OCI-LY1 (cell line): ENCODE measurements around the gene ASPM.

Experiments
- H2AFZ ChIP-seq: fragments of 200-600 bp; sonication (generic), shearing (Covaris generic); 2 replicates; pipeline ENCODE4 v1.6.0; 2014; ENCODE audit warnings: antibody characterized with exemption, mild to moderate bottlenecking, low read length
- H3F3A ChIP-seq: fragments of 200-600 bp; sonication (generic), shearing (Covaris generic); 2 replicates; pipeline ENCODE4 v1.6.0; 2014; ENCODE audit warnings: mild to moderate bottlenecking, antibody characterized with exemption, low read length, moderate library complexity; ENCODE audit not compliant: insufficient read depth
- H3K27ac ChIP-seq: fragments of 200-600 bp; sonication (generic); 2 replicates; pipeline ENCODE4 v1.5.1; 2014; ENCODE audit warnings: low read length, mixed run types, mild to moderate bottlenecking, low read depth; ENCODE audit not compliant: poor library complexity, severe bottlenecking
- H3K27me3 ChIP-seq: fragments of 200-600 bp; sonication (generic); 2 replicates; pipeline ENCODE4 v1.6.0; 2014; ENCODE audit warnings: antibody characterized with exemption, mild to moderate bottlenecking, low read length, moderate library complexity; ENCODE audit not compliant: insufficient read depth
- H3K36me3 ChIP-seq: fragments of 200-600 bp; sonication (generic); 2 replicates; pipeline ENCODE4 v1.6.1; 2014; ENCODE audit warnings: mild to moderate bottlenecking, antibody characterized with exemption, low read length, moderate library complexity, mixed read lengths; ENCODE audit not compliant: insufficient read depth
- H3K4me1 ChIP-seq: fragments of 200-600 bp; sonication (generic); 2 replicates; pipeline ENCODE4 v1.5.1; 2014; ENCODE audit warnings: mild to moderate bottlenecking, low read length, moderate library complexity; ENCODE audit not compliant: insufficient read depth, severe bottlenecking
- H3K4me2 ChIP-seq: fragments of 200-600 bp; sonication (generic), shearing (Covaris generic); 2 replicates; pipeline ENCODE4 v1.6.1; 2014; ENCODE audit warnings: low read length
- H3K4me3 ChIP-seq: fragments of 200-600 bp; sonication (generic); 2 replicates; pipeline ENCODE4 v1.5.1; 2014; ENCODE audit warnings: low read length, low read depth, mild to moderate bottlenecking, mixed read lengths; ENCODE audit not compliant: poor library complexity, severe bottlenecking
- H3K79me2 ChIP-seq: fragments of 200-600 bp; shearing (Covaris generic); 2 replicates; pipeline ENCODE4 v1.6.1; 2016; ENCODE audit warnings: mixed run types, low read length, mixed read lengths; ENCODE audit not compliant: insufficient read depth
- H3K9ac ChIP-seq: fragments of 200-600 bp; sonication (generic), shearing (Covaris generic); 2 replicates; pipeline ENCODE4 v1.6.1; 2014; ENCODE audit warnings: mild to moderate bottlenecking, low read length, mixed read lengths
- H3K9me2 ChIP-seq: fragments of 200-600 bp; sonication (generic), shearing (Covaris generic); 2 replicates; pipeline ENCODE4 v1.6.1; 2014; ENCODE audit warnings: low read depth, mild to moderate bottlenecking, low read length, mixed read lengths
- H3K9me3 ChIP-seq: fragments of 200-600 bp; shearing (Covaris generic); 2 replicates; pipeline ENCODE4 v1.6.1; 2014; ENCODE audit warnings: low read length, mixed read lengths
- H4K20me1 ChIP-seq: fragments of 200-600 bp; sonication (generic), shearing (Covaris generic); 2 replicates; pipeline ENCODE4 v1.6.0; 2016; ENCODE audit warnings: mild to moderate bottlenecking, low read length; ENCODE audit not compliant: insufficient read depth
- CTCF ChIP-seq: fragments of 200-600 bp; sonication (generic), shearing (Covaris generic); IDR thresholded peaks from 2 replicates; pipeline ENCODE4 v1.5.1; 2017; ENCODE audit warnings: mild to moderate bottlenecking, antibody characterized with exemption, low read length, moderate library complexity, mixed read lengths
- EZH2 ChIP-seq: fragments of 200-600 bp; sonication (generic), shearing (Covaris generic); IDR thresholded peaks from 2 replicates; pipeline ENCODE4 v1.8.0; 2017; ENCODE audit warnings: borderline replicate concordance, mixed run types, mild to moderate bottlenecking, antibody characterized with exemption, low read length, moderate library complexity, mixed read lengths

Gene ASPM

DNA sequence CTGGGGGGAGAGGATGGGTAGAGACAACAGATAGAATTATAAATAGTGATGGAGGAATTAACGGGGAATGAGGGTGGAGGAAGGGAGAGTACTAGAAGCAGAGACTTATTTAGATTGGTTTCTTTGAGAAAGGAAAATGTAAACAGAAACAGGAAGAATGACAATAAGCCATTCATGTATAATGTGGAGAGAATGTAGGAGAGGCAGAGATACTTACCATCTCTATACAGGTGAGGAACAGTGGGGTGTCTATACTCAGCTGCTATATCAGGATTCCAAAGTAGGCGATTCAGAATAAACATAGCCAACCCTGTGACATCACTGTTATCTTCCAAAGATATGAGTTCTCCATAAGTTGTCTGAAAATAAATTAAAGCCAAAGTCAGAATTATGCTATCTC lies 16.8 kb downstream of the ASPM start:
- H3K79me2 ChIP-seq = no peaks in the 10 kb centered on the region
- H3K4me2 ChIP-seq = no peak overlapping the region
- H3F3A ChIP-seq = no peaks in the 10 kb centered on the region
- H3K36me3 ChIP-seq = peaks cover 85% of the 10 kb centered on the region
- no peaks in the 10 kb centered on the region for H3K4me1 ChIP-seq
- no peak overlapping the region for H2AFZ ChIP-seq
- no peaks in the 10 kb centered on the region for H3K9me2 ChIP-seq
- TF ChIP-seq CTCF (no peak), EZH2 (no peak)
- no peak overlapping the region for H3K9ac ChIP-seq
- no peak overlapping the region for H3K4me3 ChIP-seq
- no peaks in the 10 kb centered on the region for H3K27me3 ChIP-seq
- H3K9me3 ChIP-seq = no peaks in the 10 kb centered on the region
- no peaks in the 10 kb centered on the region for H4K20me1 ChIP-seq
- H3K27ac ChIP-seq = no peak overlapping the region

DNA sequence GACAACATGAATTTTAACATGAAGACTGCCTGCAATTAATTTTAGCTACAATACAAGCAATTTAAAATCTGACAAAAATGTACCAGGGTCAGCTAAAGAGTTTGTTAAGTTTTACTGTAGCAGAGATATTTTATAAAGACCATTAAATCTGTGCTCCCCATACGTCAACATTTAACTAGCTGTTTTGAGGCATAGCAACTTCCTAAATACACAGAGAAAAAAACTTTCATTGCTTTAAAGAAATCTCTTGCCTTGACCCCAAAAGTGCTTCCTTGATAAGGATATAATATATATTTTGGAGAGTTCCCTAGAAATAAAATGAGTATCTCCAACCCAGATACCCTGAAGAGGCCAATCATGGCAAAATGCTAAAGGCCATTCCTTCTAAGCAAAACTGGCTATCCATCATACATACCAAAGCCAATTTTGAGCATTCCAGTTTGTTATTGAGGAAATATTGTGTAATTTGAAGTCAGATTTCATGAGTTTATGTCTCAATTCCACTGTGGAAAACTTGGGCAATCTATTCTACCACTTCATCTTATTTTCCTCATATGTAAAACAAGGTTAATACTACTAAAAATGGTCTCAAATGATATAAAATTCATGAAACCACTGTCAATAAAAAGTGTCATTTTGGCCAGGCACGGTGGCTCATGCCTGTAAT lies 19.1 kb downstream of the ASPM start:
- H3K4me3 ChIP-seq = no peak overlapping the region
- H3K27ac ChIP-seq = no peak overlapping the region

DNA sequence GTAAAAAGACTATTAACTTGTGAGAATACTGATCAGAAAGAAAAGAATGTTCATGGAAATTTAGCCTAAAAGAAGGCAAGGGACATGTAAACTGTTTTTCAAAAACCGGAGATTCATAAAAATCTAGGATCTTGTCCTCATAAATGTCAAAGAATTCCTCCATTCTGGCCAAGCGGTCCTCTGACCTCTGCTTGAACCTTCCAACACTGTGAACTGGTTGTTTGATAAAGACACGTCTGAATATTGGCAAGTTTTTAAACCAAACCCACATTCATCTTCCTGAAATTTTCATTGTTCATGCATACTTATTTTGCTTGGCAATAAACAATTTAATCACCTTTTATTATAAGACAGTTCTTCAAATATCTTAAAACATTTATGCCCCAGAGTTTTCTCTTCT lies 19.8 kb downstream of the ASPM start:
- H3K36me3 ChIP-seq = peaks cover 94% of the 10 kb centered on the region
- no peaks in the 10 kb centered on the region for H3K79me2 ChIP-seq
- H3K9me3 ChIP-seq = no peaks in the 10 kb centered on the region
- H3K27me3 ChIP-seq = no peaks in the 10 kb centered on the region
- no peak overlapping the region for H3K27ac ChIP-seq
- H2AFZ ChIP-seq = no peak overlapping the region
- H3K4me2 ChIP-seq = no peak overlapping the region
- no peaks in the 10 kb centered on the region for H3K9me2 ChIP-seq
- H3K9ac ChIP-seq = no peak overlapping the region
- TF ChIP-seq CTCF (no peak), EZH2 (no peak)
- H3K4me1 ChIP-seq = no peaks in the 10 kb centered on the region
- H4K20me1 ChIP-seq = no peaks in the 10 kb centered on the region
- H3K4me3 ChIP-seq = no peak overlapping the region
- H3F3A ChIP-seq = no peaks in the 10 kb centered on the region

More for the DNA sequence above, 19.1 kb downstream of the ASPM start:
- H3K4me2 ChIP-seq = no peak overlapping the region
- H3K79me2 ChIP-seq = no peaks in the 10 kb centered on the region
- H3K9me3 ChIP-seq = no peaks in the 10 kb centered on the region
- H2AFZ ChIP-seq = no peak overlapping the region
- H3K9me2 ChIP-seq = no peaks in the 10 kb centered on the region
- H3K36me3 ChIP-seq = peaks cover 91% of the 10 kb centered on the region
- H3K9ac ChIP-seq = no peak overlapping the region
- TF ChIP-seq CTCF (no peak), EZH2 (no peak)
- no peaks in the 10 kb centered on the region for H3K27me3 ChIP-seq
- H3K4me1 ChIP-seq = no peaks in the 10 kb centered on the region
- no peaks in the 10 kb centered on the region for H3F3A ChIP-seq
- no peaks in the 10 kb centered on the region for H4K20me1 ChIP-seq
